HUES48 (cell line): Measurements from ENCODE around the gene EGFL6.
"Not testable (repeated sequence)": the region's sequence is repeated elsewhere in the genome, so short reads cannot be mapped to it uniquely, and the experiment has no call there.

Source experiments
- H3K27ac ChIP-seq: one replicate; pipeline ENCODE4 v1.7.0; 2013; ENCODE audit warnings: low read depth, low read length, inconsistent platforms
- H3K27me3 ChIP-seq: 2 replicates; pipeline ENCODE4 v1.6.1; 2013; ENCODE audit warnings: mild to moderate bottlenecking, low read length; ENCODE audit not compliant: control insufficient read depth, insufficient read depth
- H3K36me3 ChIP-seq: 2 replicates; pipeline ENCODE4 v1.6.1; 2013; ENCODE audit warnings: low read length; ENCODE audit not compliant: control insufficient read depth, insufficient read depth
- H3K4me1 ChIP-seq: 2 replicates; pipeline ENCODE4 v1.6.1; 2013; ENCODE audit warnings: mild to moderate bottlenecking, low read length; ENCODE audit not compliant: control insufficient read depth, insufficient read depth
- H3K4me3 ChIP-seq: 2 replicates; pipeline ENCODE4 v1.5.1; 2013; ENCODE audit warnings: mild to moderate bottlenecking, low read depth, low read length
- H3K9ac ChIP-seq: 2 replicates; pipeline ENCODE4 v1.6.1; 2013; ENCODE audit warnings: mild to moderate bottlenecking, low read depth, low read length, moderate library complexity
- H3K9me3 ChIP-seq: 2 replicates; pipeline ENCODE4 v1.6.1; 2013; ENCODE audit warnings: low read length; ENCODE audit not compliant: control insufficient read depth, insufficient read depth

EGFL6 gene

DNA sequence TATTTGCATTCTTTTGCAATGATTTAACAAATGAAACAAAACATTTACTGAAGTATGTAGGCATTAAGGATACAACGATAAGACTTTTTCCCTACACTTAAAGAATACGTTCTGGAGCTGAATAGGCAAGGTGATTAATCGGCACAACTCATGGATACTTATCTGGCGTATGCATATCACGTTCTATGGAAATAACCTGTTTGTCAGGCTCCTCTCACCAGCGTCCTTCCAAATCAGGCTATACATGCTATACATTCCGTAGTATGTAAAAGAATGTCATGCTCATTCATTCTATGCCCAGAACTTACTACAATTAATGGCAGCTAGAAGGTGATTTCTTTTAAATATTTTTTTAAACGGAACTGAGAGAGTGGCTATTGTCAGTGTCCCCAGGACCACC lies 57.9 kb downstream of the EGFL6 start:
- Histone ChIP-seq H3K27ac (no peak overlapping the region), H3K4me3 (no peak overlapping the region), H3K4me1 (no peaks in the 10 kb centered on the region), H3K9ac (no peak overlapping the region), H3K27me3 (no peaks in the 10 kb centered on the region), H3K9me3 (peaks cover 13% of the 10 kb centered on the region; the same call in 1 of the 2 replicates), H3K36me3 (no peaks in the 10 kb centered on the region)

DNA sequence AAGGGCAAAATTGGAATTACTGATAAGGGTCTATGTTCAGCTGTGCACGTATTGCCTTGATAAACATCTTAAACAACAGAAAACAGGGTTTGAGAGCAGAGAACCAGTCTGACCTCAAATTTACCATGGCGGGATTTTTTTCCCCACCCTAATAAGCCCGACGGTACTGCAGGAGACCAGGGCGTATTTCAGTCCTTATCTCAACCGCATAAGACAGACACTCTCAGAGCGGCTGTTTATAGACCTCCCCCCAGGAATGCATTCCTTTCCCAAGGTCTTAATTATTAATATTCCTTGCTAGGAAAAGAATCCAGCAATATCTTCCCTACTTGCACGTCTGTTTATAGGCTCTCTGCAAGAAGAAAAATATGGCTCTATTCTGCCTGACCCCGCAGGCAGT lies 67.8 kb downstream of the EGFL6 start:
- not testable (repeated sequence) for H3K9ac ChIP-seq, H3K4me1 ChIP-seq, H3K4me3 ChIP-seq, H3K36me3 ChIP-seq, H3K27me3 ChIP-seq, H3K27ac ChIP-seq
- H3K9me3 ChIP-seq, result peaks cover 14% of the 10 kb centered on the region

DNA sequence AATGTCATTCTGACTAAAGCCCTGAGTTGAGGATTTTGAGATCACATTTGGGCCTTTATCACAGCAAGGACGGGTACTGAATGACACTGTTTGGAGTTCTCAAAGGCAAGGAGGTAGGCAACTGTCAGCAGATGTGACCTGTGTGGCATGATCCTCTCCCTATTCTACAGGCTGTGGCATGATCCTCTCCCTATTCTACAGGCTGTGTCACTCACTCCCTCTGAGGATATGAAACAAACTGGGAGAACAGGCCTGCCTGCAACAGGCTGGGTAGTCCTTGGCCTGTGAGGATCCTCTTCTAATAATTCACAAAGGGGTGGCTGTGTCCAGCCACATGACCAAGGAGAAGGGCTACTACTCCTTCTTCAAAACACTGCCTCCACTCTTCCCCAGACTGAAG lies 68.6 kb downstream of the EGFL6 start:
- Histone ChIP-seq H3K4me1 (no peaks in the 10 kb centered on the region; the same call in 1 of the 2 replicates), H3K36me3 (no peaks in the 10 kb centered on the region), H3K27ac (no peak overlapping the region), H3K27me3 (no peaks in the 10 kb centered on the region), H3K4me3 (no peak overlapping the region), H3K9ac (no peak overlapping the region), H3K9me3 (peaks cover 14% of the 10 kb centered on the region)

DNA sequence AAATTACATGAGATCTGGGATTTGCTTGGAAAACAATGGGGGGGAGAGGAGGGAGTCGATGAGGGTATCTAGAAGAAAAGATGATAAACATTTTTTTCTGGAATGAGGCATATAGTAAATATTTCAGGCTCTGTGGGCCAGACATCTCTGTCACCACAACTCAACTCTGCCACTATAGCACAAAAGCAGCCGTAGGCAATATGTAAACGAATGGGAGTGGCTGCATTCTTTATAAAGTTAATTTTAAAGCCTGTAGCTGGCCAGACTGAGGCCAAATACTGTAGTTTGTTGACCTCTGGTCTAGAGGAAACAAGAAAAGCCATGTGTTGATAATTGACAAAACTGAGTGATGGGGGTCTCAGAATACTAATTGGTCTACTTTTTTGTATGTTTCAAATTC lies 69.4 kb downstream of the EGFL6 start:
- Histone ChIP-seq H3K36me3 (no peaks in the 10 kb centered on the region), H3K4me1 (no peaks in the 10 kb centered on the region; the same call in 1 of the 2 replicates), H3K9ac (no peak overlapping the region), H3K27ac (no peak overlapping the region), H3K27me3 (no peaks in the 10 kb centered on the region), H3K4me3 (no peak overlapping the region), H3K9me3 (peaks cover 14% of the 10 kb centered on the region)

DNA sequence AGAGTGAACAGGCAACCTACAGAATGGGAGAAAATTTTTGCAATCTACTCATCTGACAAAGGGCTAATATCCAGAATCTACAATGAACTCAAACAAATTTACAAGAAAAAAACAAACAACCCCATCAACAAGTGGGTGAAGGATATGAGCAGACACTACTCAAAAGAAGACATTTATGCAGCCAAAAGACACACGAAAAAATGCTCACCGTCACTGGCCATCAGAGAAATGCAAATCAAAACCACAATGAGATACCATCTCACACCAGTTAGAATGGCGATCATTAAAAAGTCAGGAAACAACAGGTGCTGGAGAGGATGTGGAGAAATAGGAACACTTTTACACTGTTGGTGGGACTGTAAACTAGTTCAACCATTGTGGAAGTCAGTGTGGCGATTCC lies 72.3 kb downstream of the EGFL6 start:
- not testable (repeated sequence) for H3K9me3 ChIP-seq, H3K9ac ChIP-seq, H3K27ac ChIP-seq, H3K27me3 ChIP-seq, H3K4me1 ChIP-seq, H3K4me3 ChIP-seq, H3K36me3 ChIP-seq

DNA sequence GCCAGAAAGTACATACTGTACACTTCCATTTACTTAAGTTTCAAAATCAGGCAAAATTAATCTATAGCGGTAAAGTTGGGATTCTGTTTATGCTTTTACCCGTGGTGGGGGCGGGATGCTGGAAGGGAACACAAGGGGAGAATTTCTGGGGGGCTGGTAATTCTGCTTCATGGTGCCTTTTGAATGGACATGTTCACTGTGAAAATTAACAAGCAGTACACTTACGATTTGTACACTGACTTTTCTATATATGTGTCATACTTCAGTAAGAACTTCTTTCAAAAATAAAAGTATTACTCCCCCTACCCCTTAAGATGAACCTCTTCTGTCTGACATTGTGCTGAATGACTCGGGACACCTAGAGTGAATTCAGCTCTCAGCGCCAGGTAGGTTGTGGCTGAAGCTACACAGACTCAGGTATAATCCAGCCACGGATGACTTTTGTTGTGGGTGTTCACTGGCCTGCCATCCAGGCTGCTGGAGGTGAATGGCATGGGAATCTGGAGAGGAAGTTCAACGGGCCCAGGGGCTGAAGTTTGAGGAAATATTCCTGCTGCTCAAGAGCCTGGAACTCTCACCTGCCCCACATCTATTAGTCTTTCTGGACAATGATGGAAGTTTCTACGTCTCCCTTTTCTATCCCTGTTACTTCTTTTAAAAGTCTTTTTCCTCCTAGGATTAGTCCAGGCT lies 76.2 kb downstream of the EGFL6 start:
- Histone ChIP-seq H3K4me3 (no peak overlapping the region), H3K36me3 (no peaks in the 10 kb centered on the region), H3K9ac (no peak overlapping the region), H3K4me1 (peaks cover 6% of the 10 kb centered on the region; the same call in 1 of the 2 replicates), H3K9me3 (no peaks in the 10 kb centered on the region), H3K27ac (no peak overlapping the region), H3K27me3 (no peaks in the 10 kb centered on the region)

DNA sequence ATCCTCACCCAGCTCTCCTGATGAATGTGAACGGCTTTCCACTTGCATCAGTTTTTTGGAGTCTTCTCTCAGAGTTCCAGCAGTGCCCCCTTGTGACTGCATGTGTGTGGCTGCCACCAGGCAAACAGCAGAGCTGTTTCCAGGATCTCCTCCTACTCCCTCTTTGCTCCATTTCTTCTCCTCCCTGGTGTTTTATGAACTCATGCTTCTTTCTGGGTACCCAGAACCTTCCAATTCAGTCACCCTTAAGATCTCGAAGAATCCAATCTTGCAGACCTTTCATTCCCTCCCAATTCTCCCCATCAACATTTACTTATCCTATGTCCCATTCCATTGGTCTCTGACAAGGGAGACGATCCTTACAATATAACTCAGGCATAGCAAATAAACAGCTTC lies 76.8 kb downstream of the EGFL6 start:
- Histone ChIP-seq H3K4me1 (peaks cover 6% of the 10 kb centered on the region; the same call in 1 of the 2 replicates), H3K27ac (no peak overlapping the region), H3K9me3 (no peaks in the 10 kb centered on the region), H3K9ac (no peak overlapping the region), H3K4me3 (no peak overlapping the region), H3K27me3 (no peaks in the 10 kb centered on the region; the same call in 1 of the 2 replicates), H3K36me3 (no peaks in the 10 kb centered on the region)

DNA sequence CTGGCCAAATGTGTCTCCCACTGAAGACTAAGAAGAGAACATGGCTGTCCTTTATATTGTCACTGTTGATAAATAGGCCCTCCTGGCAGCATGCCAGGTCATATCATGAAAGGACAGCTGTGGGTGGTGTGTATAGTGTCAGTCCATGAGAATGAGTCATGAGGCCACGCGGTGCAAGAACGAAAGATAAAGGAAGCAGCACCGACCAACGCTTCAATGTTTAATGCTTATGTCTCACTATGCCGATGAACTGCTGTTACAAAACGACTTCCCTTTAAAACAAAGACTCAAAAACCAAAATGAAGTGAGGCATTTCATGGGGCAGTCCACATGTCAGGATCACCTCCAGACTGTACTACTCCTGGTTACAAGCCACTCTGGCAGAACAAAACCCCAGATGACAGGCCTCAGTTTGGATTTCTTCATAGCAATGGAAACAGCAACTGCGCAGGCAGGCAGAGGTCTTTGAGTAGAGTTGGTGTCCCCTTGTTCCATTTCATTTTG lies 78.4 kb downstream of the EGFL6 start:
- no peak overlapping the region for H3K4me3 ChIP-seq
- H3K27ac ChIP-seq, result no peak overlapping the region
- H3K27me3 ChIP-seq, result no peaks in the 10 kb centered on the region; the same call in none of the 2 replicates
- H3K36me3 ChIP-seq, result no peaks in the 10 kb centered on the region
- H3K4me1 ChIP-seq, result peaks cover 9% of the 10 kb centered on the region
- no peaks in the 10 kb centered on the region for H3K9me3 ChIP-seq
- H3K9ac ChIP-seq, result no peak overlapping the region

DNA sequence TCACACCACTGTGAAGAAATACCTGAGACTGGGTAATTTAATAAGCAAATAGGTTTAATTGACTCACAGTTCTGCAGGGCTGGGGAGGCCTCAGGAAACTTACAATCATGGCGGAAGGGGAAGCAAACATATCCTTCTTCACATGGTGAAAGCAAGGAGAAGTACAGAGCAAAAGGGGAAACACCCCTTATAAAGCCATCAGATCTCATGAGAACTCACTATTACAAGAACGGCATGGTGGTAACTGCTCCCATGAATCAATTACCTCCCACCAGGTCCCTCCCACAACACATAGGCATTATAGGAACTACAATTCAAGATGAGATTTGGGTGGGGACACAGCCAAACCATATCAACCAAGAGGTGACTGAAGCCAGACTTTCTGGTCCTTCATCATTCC lies 78.9 kb downstream of the EGFL6 start:
- H3K36me3 ChIP-seq, H3K9me3 ChIP-seq, H3K27ac ChIP-seq, H3K9ac ChIP-seq, H3K27me3 ChIP-seq, H3K4me1 ChIP-seq, H3K4me3 ChIP-seq: not testable (repeated sequence)

DNA sequence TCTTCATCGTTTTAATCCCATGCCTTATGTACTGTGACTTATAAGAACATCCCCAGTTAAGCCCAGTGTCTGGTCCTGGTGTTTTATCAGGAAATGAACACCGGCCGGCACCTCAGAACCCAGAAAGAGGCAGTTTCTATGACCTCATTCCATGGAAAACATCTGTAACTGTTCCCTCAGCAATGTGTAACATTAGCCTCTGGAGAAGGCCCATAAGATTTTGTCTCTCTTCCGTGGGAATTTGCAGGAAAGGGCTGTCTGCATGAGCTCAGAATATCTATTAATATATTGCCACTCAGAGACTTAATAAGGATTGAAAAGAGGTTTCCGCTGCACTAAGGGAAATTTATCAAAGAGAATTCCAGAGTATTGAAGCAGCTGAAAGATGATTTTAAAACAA lies 80.4 kb downstream of the EGFL6 start:
- H3K9ac ChIP-seq, result no peak overlapping the region
- H3K36me3 ChIP-seq, result no peaks in the 10 kb centered on the region
- no peak overlapping the region for H3K27ac ChIP-seq
- H3K9me3 ChIP-seq, result no peaks in the 10 kb centered on the region
- H3K4me3 ChIP-seq, result no peak overlapping the region
- no peaks in the 10 kb centered on the region; the same call in none of the 2 replicates for H3K27me3 ChIP-seq
- H3K4me1 ChIP-seq, result peaks cover 9% of the 10 kb centered on the region

DNA sequence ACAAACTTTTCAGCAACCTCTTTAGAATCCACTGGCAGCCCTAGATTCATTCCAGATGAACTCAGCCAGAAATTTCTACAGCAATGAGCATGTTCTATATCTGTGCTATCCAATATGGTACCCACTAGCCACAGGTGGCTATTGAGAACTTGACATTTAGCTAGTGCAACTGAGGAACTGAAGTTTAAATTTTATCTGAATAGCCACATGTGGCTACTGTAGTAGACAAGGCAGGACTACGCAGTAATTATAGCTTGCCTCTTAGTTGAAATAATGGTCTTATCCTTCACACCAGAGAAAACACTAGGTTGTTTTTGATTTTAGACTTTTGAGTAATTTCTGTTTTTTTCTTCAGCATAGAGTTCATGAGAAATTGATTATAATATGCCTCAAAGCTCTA lies 80.9 kb downstream of the EGFL6 start:
- Histone ChIP-seq H3K4me1 (peaks cover 9% of the 10 kb centered on the region), H3K36me3 (no peaks in the 10 kb centered on the region), H3K9ac (no peak overlapping the region), H3K4me3 (no peak overlapping the region), H3K9me3 (no peaks in the 10 kb centered on the region), H3K27ac (no peak overlapping the region), H3K27me3 (no peaks in the 10 kb centered on the region; the same call in none of the 2 replicates)
